CD4-positive, alpha-beta T cell treated with Interleukin-12 subunit alpha and Interleukin-12 subunit beta, for 1 hour (primary cell): ENCODE results near the gene TECPR2.
"Not testable (repeated sequence)": the region's sequence is repeated elsewhere in the genome, so short reads cannot be mapped to it uniquely, and the experiment has no call there.

Source experiments
- DNase-seq: peaks from one replicate; pipeline ENCODE4 v3.0.0-alpha.2; 2020

TECPR2 gene

GRCh38 chr14:102539544-102540314 lies 177.0 kb downstream of the TECPR2 start:
- DNase-seq: no peak

GRCh38 chr14:102540315-102541028 lies 177.7 kb downstream of the TECPR2 start:
- no peak for DNase-seq

GRCh38 chr14:102541029-102541491 lies 178.3 kb downstream of the TECPR2 start:
- not testable (repeated sequence) for DNase-seq

GRCh38 chr14:102541771-102542170 lies 179.0 kb downstream of the TECPR2 start:
- DNase-seq: no peak

GRCh38 chr14:102544046-102544746 lies 181.5 kb downstream of the TECPR2 start:
- no peak for DNase-seq

GRCh38 chr14:102544747-102545460 lies 182.2 kb downstream of the TECPR2 start:
- DNase-seq: peak; percentile 33

- DNase-seq: no peak
Observed at GRCh38 chr14:102545461-102546265, 182.9 kb downstream of the TECPR2 start.

- DNase-seq: no peak
Observed at GRCh38 chr14:102548616-102549240, 186.0 kb downstream of the TECPR2 start.

- not testable (repeated sequence) for DNase-seq
Observed at GRCh38 chr14:102550927-102551401, 188.2 kb downstream of the TECPR2 start.
